Activated T-cell treated with anti-CD3 and anti-CD28 coated beads, Interleukin-2, amount 50 U/mL, for 24 hours (primary cell): ENCODE data around the gene UFD1.
"Not testable (repeated sequence)": the region's sequence is repeated elsewhere in the genome, so short reads cannot be mapped to it uniquely, and the experiment has no call there.

Experiments
- DNase-seq: peaks from one replicate; pipeline ENCODE4 v3.0.0-alpha.2; 2020
- H3K27ac Mint-ChIP-seq: 2 replicates; pipeline ENCODE4 v1.8.0; 2020; ENCODE audit warnings: mild to moderate bottlenecking, mixed read lengths
- H3K27me3 Mint-ChIP-seq: 2 replicates; pipeline ENCODE4 v1.8.0; 2020; ENCODE audit warnings: mixed read lengths
- H3K36me3 Mint-ChIP-seq: 2 replicates; pipeline ENCODE4 v1.8.0; 2020; ENCODE audit warnings: low read depth, mixed read lengths
- H3K4me1 Mint-ChIP-seq: 2 replicates; pipeline ENCODE4 v1.8.0; 2020; ENCODE audit warnings: low read depth, mixed read lengths
- H3K4me3 Mint-ChIP-seq: 2 replicates; pipeline ENCODE4 v1.8.0; 2020; ENCODE audit warnings: mild to moderate bottlenecking, moderate library complexity, mixed read lengths
- H3K9me3 Mint-ChIP-seq: 2 replicates; pipeline ENCODE4 v1.8.0; 2020; ENCODE audit warnings: mixed read lengths

UFD1 gene

GRCh38 chr22:19446603-19447329 lies 32.2 kb downstream of the UFD1 start:
- H3K27me3 Mint-ChIP-seq: no peaks in the 10 kb centered on the region
- peak overlapping the region; percentile 93 for H3K4me3 Mint-ChIP-seq
- peaks cover 57% of the 10 kb centered on the region for H3K4me1 Mint-ChIP-seq
- no peak for DNase-seq
- no peaks in the 10 kb centered on the region for H3K9me3 Mint-ChIP-seq
- H3K36me3 Mint-ChIP-seq: peaks cover 79% of the 10 kb centered on the region
- H3K27ac Mint-ChIP-seq: peak overlapping the region; percentile 94

GRCh38 chr22:19445279-19445982 lies 33.6 kb downstream of the UFD1 start:
- peak overlapping the region; percentile 35 for H3K4me3 Mint-ChIP-seq
- H3K36me3 Mint-ChIP-seq: peaks cover 78% of the 10 kb centered on the region
- DNase-seq, H3K27me3 Mint-ChIP-seq, H3K9me3 Mint-ChIP-seq: not testable (repeated sequence)
- peaks cover 58% of the 10 kb centered on the region for H3K4me1 Mint-ChIP-seq
- H3K27ac Mint-ChIP-seq: peak overlapping the region; percentile 69

- H3K36me3 Mint-ChIP-seq: peaks cover 76% of the 10 kb centered on the region
- H3K4me3 Mint-ChIP-seq: no peak overlapping the region
- H3K9me3 Mint-ChIP-seq: no peaks in the 10 kb centered on the region
- peaks cover 47% of the 10 kb centered on the region for H3K4me1 Mint-ChIP-seq
- no peaks in the 10 kb centered on the region for H3K27me3 Mint-ChIP-seq
- peak overlapping the region; percentile 50 for H3K27ac Mint-ChIP-seq
- no peak for DNase-seq
Observed at GRCh38 chr22:19443544-19444211, 35.3 kb downstream of the UFD1 start.

- Mint-ChIP-seq H3K27ac (peak overlapping the region; percentile 17), H3K4me3 (no peak overlapping the region), H3K27me3 (no peaks in the 10 kb centered on the region), H3K36me3 (peaks cover 80% of the 10 kb centered on the region), H3K4me1 (peaks cover 40% of the 10 kb centered on the region), H3K9me3 (no peaks in the 10 kb centered on the region)
- no peak for DNase-seq
Observed at GRCh38 chr22:19442166-19442565, 36.8 kb downstream of the UFD1 start.

- H3K9me3 Mint-ChIP-seq: no peaks in the 10 kb centered on the region
- no peaks in the 10 kb centered on the region for H3K27me3 Mint-ChIP-seq
- H3K4me3 Mint-ChIP-seq: no peak overlapping the region
- peak overlapping the region; percentile 67 for H3K27ac Mint-ChIP-seq
- H3K36me3 Mint-ChIP-seq: peaks cover 83% of the 10 kb centered on the region
- peaks cover 30% of the 10 kb centered on the region for H3K4me1 Mint-ChIP-seq
- no peak for DNase-seq
Observed at GRCh38 chr22:19440411-19441195, 38.4 kb downstream of the UFD1 start.

GRCh38 chr22:19438298-19438697 lies 40.7 kb downstream of the UFD1 start:
- no peak overlapping the region for H3K4me3 Mint-ChIP-seq
- H3K36me3 Mint-ChIP-seq: peaks cover 83% of the 10 kb centered on the region
- no peaks in the 10 kb centered on the region for H3K27me3 Mint-ChIP-seq
- peak overlapping the region; percentile 11 for H3K27ac Mint-ChIP-seq
- peaks cover 19% of the 10 kb centered on the region for H3K4me1 Mint-ChIP-seq
- no peak for DNase-seq
- H3K9me3 Mint-ChIP-seq: no peaks in the 10 kb centered on the region

- H3K27ac Mint-ChIP-seq, H3K27me3 Mint-ChIP-seq: not testable (repeated sequence)
Observed at GRCh38 chr22:19436444-19437161, 42.4 kb downstream of the UFD1 start.

GRCh38 chr22:19434829-19435580 lies 44.0 kb downstream of the UFD1 start:
- no peaks in the 10 kb centered on the region for H3K27me3 Mint-ChIP-seq
- H3K4me1 Mint-ChIP-seq: peaks cover 22% of the 10 kb centered on the region
- no peak for DNase-seq
- H3K27ac Mint-ChIP-seq: peak overlapping the region; percentile 76
- H3K9me3 Mint-ChIP-seq: no peaks in the 10 kb centered on the region
- H3K36me3 Mint-ChIP-seq: peaks cover 78% of the 10 kb centered on the region
- H3K4me3 Mint-ChIP-seq: no peak overlapping the region

More at GRCh38 chr22:19436444-19437161, 42.4 kb downstream of the UFD1 start:
- not testable (repeated sequence) for H3K4me3 Mint-ChIP-seq, H3K9me3 Mint-ChIP-seq, DNase-seq
- Mint-ChIP-seq H3K4me1 (peaks cover 17% of the 10 kb centered on the region), H3K36me3 (peaks cover 81% of the 10 kb centered on the region)

GRCh38 chr22:19434401-19434800 lies 44.6 kb downstream of the UFD1 start:
- no peak for DNase-seq
- no peaks in the 10 kb centered on the region for H3K9me3 Mint-ChIP-seq
- peak overlapping the region; percentile 94 for H3K27ac Mint-ChIP-seq
- H3K4me3 Mint-ChIP-seq: peak overlapping the region; percentile 47
- no peaks in the 10 kb centered on the region for H3K27me3 Mint-ChIP-seq
- peaks cover 28% of the 10 kb centered on the region for H3K4me1 Mint-ChIP-seq
- H3K36me3 Mint-ChIP-seq: peaks cover 79% of the 10 kb centered on the region

GRCh38 chr22:19432133-19432851 lies 46.7 kb downstream of the UFD1 start, which contains the start of gene MRPL40:
Gene MRPL40, plus strand, starts transcription at chr22:19432545. Its CDS starts 10 bp downstream, at chr22:19432555.
- Mint-ChIP-seq H3K4me3 (peak within 1 kb of the TSS; percentile 92), H3K9me3 (no peaks in the 10 kb centered on the region), H3K27me3 (no peaks in the 10 kb centered on the region), H3K4me1 (peaks cover 42% of the 10 kb centered on the region), H3K27ac (peak within 1 kb of the TSS; percentile 95), H3K36me3 (peaks cover 83% of the 10 kb centered on the region)
- DNase-seq: peak; percentile 95

- Mint-ChIP-seq H3K27me3 (no peaks in the 10 kb centered on the region), H3K4me1 (peaks cover 48% of the 10 kb centered on the region), H3K27ac (peak within 1 kb of the TSS; percentile 95), H3K36me3 (peaks cover 83% of the 10 kb centered on the region), H3K9me3 (no peaks in the 10 kb centered on the region), H3K4me3 (peak within 1 kb of the TSS; percentile 92)
- DNase-seq: peak; percentile 97
Observed at GRCh38 chr22:19431649-19432132, 47.3 kb downstream of the UFD1 start, which contains the start of gene HIRA. Gene HIRA, minus strand, starts transcription at chr22:19431733. Its CDS starts 257 bp downstream, at chr22:19431476.

- no peaks in the 10 kb centered on the region for H3K27me3 Mint-ChIP-seq
- DNase-seq: peak; percentile 61
- H3K9me3 Mint-ChIP-seq: no peaks in the 10 kb centered on the region
- H3K27ac Mint-ChIP-seq: peak overlapping the region; percentile 91
- peak overlapping the region; percentile 92 for H3K4me3 Mint-ChIP-seq
- peaks cover 55% of the 10 kb centered on the region for H3K4me1 Mint-ChIP-seq
- peaks cover 84% of the 10 kb centered on the region for H3K36me3 Mint-ChIP-seq
Observed at GRCh38 chr22:19430890-19431541, 48.0 kb downstream of the UFD1 start.
